Measurements from ENCODE around the gene DISP2.

DISP2 gene

GRCh38 chr15:40340740-40341400 lies 17.1 kb upstream of the DISP2 start, which contains the start of gene CCDC9B:
Gene CCDC9B (minus strand): TSS chr15:40340939. CDS start chr15:40340819, 120 bp downstream.
- no peak for TF ChIP-seq CTCF (conservative IDR thresholded peaks at IDR 0.05)
- peak within 1 kb of the TSS; percentile 97 for H3K27ac ChIP-seq

GRCh38 chr15:40342416-40343320 lies 15.4 kb upstream of the DISP2 start:
- no peak for TF ChIP-seq CTCF (conservative IDR thresholded peaks at IDR 0.05)
- peak overlapping the region; percentile 97; the same call in 1 of the 2 replicates for H3K27ac ChIP-seq

- peak overlapping the region; percentile 97; the same call in 1 of the 2 replicates for H3K27ac ChIP-seq
- no peak for TF ChIP-seq CTCF (conservative IDR thresholded peaks at IDR 0.05)
These were observed 14.5 kb upstream of the DISP2 start for GRCh38 chr15:40343512-40343911.

- H3K27ac ChIP-seq = no peak overlapping the region; the same call in 1 of the 2 replicates
- no peak for TF ChIP-seq CTCF (conservative IDR thresholded peaks at IDR 0.05)
These were observed 13.8 kb upstream of the DISP2 start for GRCh38 chr15:40344217-40344616.

- H3K27ac ChIP-seq = peak overlapping the region; percentile 11; the same call in 1 of the 2 replicates
- TF ChIP-seq CTCF (conservative IDR thresholded peaks at IDR 0.05) = peak; percentile 82
These were observed 13.3 kb upstream of the DISP2 start for GRCh38 chr15:40344631-40345120.

GRCh38 chr15:40345225-40345866 lies 12.7 kb upstream of the DISP2 start:
- no peak for TF ChIP-seq CTCF (conservative IDR thresholded peaks at IDR 0.05)
- H3K27ac ChIP-seq = peak overlapping the region; percentile 11; the same call in 1 of the 2 replicates
